D721Med (cell line): ENCODE measurements around the gene TRPM3.

ENCODE experiments used
- DNase-seq: peaks from one replicate; pipeline ENCODE4 v3.0.0; 2011; ENCODE audit warnings: low spot score; ENCODE audit not compliant: insufficient read length
- FAIRE-seq: peaks from 2 replicates; lab custom pipeline; 2011; peaks lifted over from hg19 to GRCh38; lab: Jason Lieb, UNC
- CTCF ChIP-seq: IDR thresholded peaks from 2 replicates; pipeline ENCODE4 v1.5.1; 2012; ENCODE audit warnings: mild to moderate bottlenecking, control low read depth; ENCODE audit not compliant: insufficient read depth; ENCODE audit errors: missing control alignments

Gene TRPM3

GRCh38 chr9:70530716-70531115 is 590.7 kb downstream of the TRPM3 start:
- TF ChIP-seq CTCF: no peak
- no peak for DNase-seq
- FAIRE-seq: no peak

- DNase-seq (no peak), FAIRE-seq (no peak)
- TF ChIP-seq CTCF: no peak
Measured at GRCh38 chr9:70529833-70530232, 591.6 kb downstream of the TRPM3 start.

GRCh38 chr9:70529377-70529776 is 592.0 kb downstream of the TRPM3 start:
- DNase-seq: no peak
- TF ChIP-seq CTCF: no peak
- no peak for FAIRE-seq

GRCh38 chr9:70526902-70527301 is 594.5 kb downstream of the TRPM3 start:
- DNase-seq (no peak), FAIRE-seq (no peak)
- no peak for TF ChIP-seq CTCF

- DNase-seq (no peak), FAIRE-seq (no peak)
- TF ChIP-seq CTCF: no peak
Measured at GRCh38 chr9:70525519-70525918, 595.9 kb downstream of the TRPM3 start.

- no peak for TF ChIP-seq CTCF
- DNase-seq: no peak
- no peak for FAIRE-seq
Measured at GRCh38 chr9:70519912-70520724, 601.3 kb downstream of the TRPM3 start.

GRCh38 chr9:70517926-70518610 is 603.4 kb downstream of the TRPM3 start:
- no peak for DNase-seq
- no peak for TF ChIP-seq CTCF
- no peak for FAIRE-seq
